Keratinocyte (primary cell): ENCODE results near the gene TSPAN17. TPM values are rescaled to one million over a fixed set of nuclear protein-coding genes. Genes with fewer than 3 reads are reported as not detected.
A peak's percentile ranks its signal among the peaks of the same experiment; 100 is the strongest.

ENCODE experiments used
- DNase-seq: peaks from one replicate; pipeline ENCODE4 v3.0.0-alpha.2; 2011; ENCODE audit warnings: low read depth, missing footprints, low spot score
- FAIRE-seq: peaks from 2 replicates; lab custom pipeline; 2011; peaks lifted over from hg19 to GRCh38; lab: Jason Lieb, UNC
- H2AFZ ChIP-seq: 2 replicates; pipeline ENCODE4 v1.6.0; 2012; ENCODE audit warnings: low read length, control low read depth, inconsistent platforms; ENCODE audit not compliant: control insufficient read depth
- H3K27ac ChIP-seq: 2 replicates; pipeline ENCODE4 v1.5.1; 2011; ENCODE audit warnings: low read length; ENCODE audit not compliant: control insufficient read depth, insufficient read depth
- H3K27me3 ChIP-seq: 3 replicates; pipeline ENCODE4 v1.6.0; 2011; ENCODE audit warnings: low read length; ENCODE audit not compliant: control insufficient read depth, insufficient read depth; ENCODE audit errors: extremely low read depth
- H3K36me3 ChIP-seq, 2 experiments: 2 replicates in 1 of 2; 3 replicates in 1 of 2; pipeline ENCODE4 v1.5.1; 2011; ENCODE audit warnings: low read length in 2 of 2, mild to moderate bottlenecking in 1 of 2; ENCODE audit not compliant: control insufficient read depth in 2 of 2, insufficient read depth in 2 of 2; ENCODE audit errors: extremely low read depth in 1 of 2
- H3K4me1 ChIP-seq: 3 replicates; pipeline ENCODE4 v1.5.1; 2011; ENCODE audit warnings: low read length; ENCODE audit not compliant: control insufficient read depth, insufficient read depth; ENCODE audit errors: extremely low read depth
- H3K4me2 ChIP-seq: 3 replicates; pipeline ENCODE4 v1.6.0; 2011; ENCODE audit warnings: low read depth, low read length; ENCODE audit not compliant: control insufficient read depth, insufficient read depth; ENCODE audit errors: extremely low read depth
- H3K4me3 ChIP-seq, 3 experiments: fragments of 200-600 bp in 1 of 3; sonication (generic) in 1 of 3; 2 replicates in 2 of 3; 3 replicates in 1 of 3; pipeline ENCODE4 v1.5.1; 2011 to 2016; ENCODE audit warnings: low read length in 3 of 3, mild to moderate bottlenecking in 3 of 3, control low read depth in 2 of 3, inconsistent platforms in 1 of 3, low read depth in 1 of 3, mixed read lengths in 1 of 3, mixed run types in 1 of 3, moderate library complexity in 1 of 3; ENCODE audit not compliant: control insufficient read depth in 2 of 3, insufficient read depth in 2 of 3; ENCODE audit errors: extremely low read depth in 1 of 3
- H3K79me2 ChIP-seq: 2 replicates; pipeline ENCODE4 v1.6.0; 2012; ENCODE audit warnings: low read length; ENCODE audit not compliant: control insufficient read depth, insufficient read depth
- H3K9ac ChIP-seq: 3 replicates; pipeline ENCODE4 v1.6.0; 2011; ENCODE audit warnings: low read length; ENCODE audit not compliant: control insufficient read depth, insufficient read depth; ENCODE audit errors: extremely low read depth
- H3K9me1 ChIP-seq: 3 replicates; pipeline ENCODE4 v1.6.0; 2011; ENCODE audit warnings: low read length; ENCODE audit not compliant: control insufficient read depth, insufficient read depth; ENCODE audit errors: extremely low read depth
- H3K9me3 ChIP-seq: 2 replicates; pipeline ENCODE4 v1.5.1; 2012; ENCODE audit warnings: low read depth, low read length; ENCODE audit not compliant: control insufficient read depth
- H4K20me1 ChIP-seq: 3 replicates; pipeline ENCODE4 v1.6.0; 2011; ENCODE audit warnings: low read length; ENCODE audit not compliant: control insufficient read depth, insufficient read depth; ENCODE audit errors: extremely low read depth
- CTCF ChIP-seq, 3 experiments: IDR thresholded peaks in 1 of 3; conservative IDR thresholded peaks in 1 of 3; optimal IDR thresholded peaks in 1 of 3; 2 replicates in 2 of 3; 3 replicates in 1 of 3; pipeline versions ENCODE3 to v1.5.1; 2011; ENCODE audit warnings: low read length in 3 of 3, mild to moderate bottlenecking in 3 of 3, moderate library complexity in 2 of 3, control low read depth in 1 of 3, inconsistent platforms in 1 of 3; ENCODE audit not compliant: insufficient read depth in 2 of 3; ENCODE audit errors: extremely low read depth in 1 of 3
- EZH2 ChIP-seq: IDR thresholded peaks from one replicate; pipeline ENCODE4 v1.6.1; 2012; ENCODE audit warnings: inconsistent platforms, mild to moderate bottlenecking, low read length, moderate library complexity
- dilution Hi-C: fragments of 300-500 bp; cut with MboI; formaldehyde crosslinking; loops from one replicate; pipeline ENCODE4 v1.7.0; 2020; ENCODE audit warnings: low sequenced_read_pairs; ENCODE audit not compliant: extremely low pct_ligation_motif_present
- polyA plus RNA-seq, 5 experiments: library from polyadenylated mRNA; depleted of rRNA in 3 of 5; stranded (reverse) in 3 of 5; stranded (forward) in 1 of 5; unstranded in 1 of 5; fragments of >200 nt; gene quantifications; 1 replicate in 1 of 5; 2 replicates in 3 of 5; 3 replicates in 1 of 5; pipeline versions ENCODE4 v1.2.1 to v1.2.3, GENCODE V29; 2011 to 2012; ENCODE audit warnings: missing spikeins in 2 of 5, low read depth in 1 of 5, low replicate concordance in 1 of 5

Gene TSPAN17
- polyA plus RNA-seq, 1 donor (not counting 4 experiments of a cell fraction or from before 2014, with no cell fraction given), result 53.1 TPM

GRCh38 chr5:176646707-176647029 is 616 bp upstream of the TSPAN17 start:
- Histone ChIP-seq H3K27me3 (no peaks in the 10 kb centered on the region), H3K4me2 (peak overlapping the region; percentile 83), H3K36me3 (no peaks in the 10 kb centered on the region), H3K4me3 (peak overlapping the region; percentile 51 to 78 (median 58)), H3K79me2 (peaks cover 28% of the 10 kb centered on the region), H4K20me1 (no peaks in the 10 kb centered on the region), H3K9ac (peak overlapping the region; percentile 81), H3K27ac (peak overlapping the region; percentile 20), H3K4me1 (peaks cover 15% of the 10 kb centered on the region), H2AFZ (peak overlapping the region; percentile 96), H3K9me3 (no peaks in the 10 kb centered on the region), H3K9me1 (no peaks in the 10 kb centered on the region)
- dilution Hi-C loops, result no loop called here
- DNase-seq (no peak), FAIRE-seq (peak; percentile 60)
- TF ChIP-seq CTCF (optimal IDR thresholded peaks at IDR 0.05 in 1 of 3, IDR thresholded peaks at IDR 0.05 in 1 of 3, conservative IDR thresholded peaks at IDR 0.05 in 1 of 3; ENCODE audit: extremely low read depth in 1 of 3, insufficient read depth in 2 of 3, low read length in 3 of 3) (no peak), EZH2 (no peak)

- H3K9ac ChIP-seq, result peak overlapping the region; percentile 81
- H3K4me1 ChIP-seq, result peaks cover 17% of the 10 kb centered on the region
- H3K9me3 ChIP-seq, result no peaks in the 10 kb centered on the region
- TF ChIP-seq CTCF (optimal IDR thresholded peaks at IDR 0.05 in 1 of 3, IDR thresholded peaks at IDR 0.05 in 1 of 3, conservative IDR thresholded peaks at IDR 0.05 in 1 of 3; ENCODE audit: extremely low read depth in 1 of 3, insufficient read depth in 2 of 3, low read length in 3 of 3), result no peak
- TF ChIP-seq EZH2, result no peak
- H3K9me1 ChIP-seq, result no peaks in the 10 kb centered on the region
- peak overlapping the region; percentile 13 for H3K27ac ChIP-seq
- dilution Hi-C loops, result no loop called here
- H3K36me3 ChIP-seq, result peaks cover 3 to 6% of the 10 kb centered on the region in 2 experiments
- H3K4me2 ChIP-seq, result peak overlapping the region; percentile 91
- DNase-seq, result no peak
- H4K20me1 ChIP-seq, result no peaks in the 10 kb centered on the region
- H3K79me2 ChIP-seq, result peaks cover 28% of the 10 kb centered on the region
- FAIRE-seq, result no peak
- no peaks in the 10 kb centered on the region for H3K27me3 ChIP-seq
- peak overlapping the region; percentile 79 for H2AFZ ChIP-seq
- H3K4me3 ChIP-seq, result peak overlapping the region; percentile 78 to 91 (median 81)
Observed at GRCh38 chr5:176647843-176648473, 674 bp downstream of the TSPAN17 start.
